Measurements from ENCODE around the gene WNT11. TPM values are rescaled to one million over a fixed set of nuclear protein-coding genes. Genes with fewer than 3 reads are reported as not detected.

The WNT11 gene
- total and polyA plus RNA-seq, 2 donors from 2014 or later = 0.80 to 2.2 TPM

DNA sequence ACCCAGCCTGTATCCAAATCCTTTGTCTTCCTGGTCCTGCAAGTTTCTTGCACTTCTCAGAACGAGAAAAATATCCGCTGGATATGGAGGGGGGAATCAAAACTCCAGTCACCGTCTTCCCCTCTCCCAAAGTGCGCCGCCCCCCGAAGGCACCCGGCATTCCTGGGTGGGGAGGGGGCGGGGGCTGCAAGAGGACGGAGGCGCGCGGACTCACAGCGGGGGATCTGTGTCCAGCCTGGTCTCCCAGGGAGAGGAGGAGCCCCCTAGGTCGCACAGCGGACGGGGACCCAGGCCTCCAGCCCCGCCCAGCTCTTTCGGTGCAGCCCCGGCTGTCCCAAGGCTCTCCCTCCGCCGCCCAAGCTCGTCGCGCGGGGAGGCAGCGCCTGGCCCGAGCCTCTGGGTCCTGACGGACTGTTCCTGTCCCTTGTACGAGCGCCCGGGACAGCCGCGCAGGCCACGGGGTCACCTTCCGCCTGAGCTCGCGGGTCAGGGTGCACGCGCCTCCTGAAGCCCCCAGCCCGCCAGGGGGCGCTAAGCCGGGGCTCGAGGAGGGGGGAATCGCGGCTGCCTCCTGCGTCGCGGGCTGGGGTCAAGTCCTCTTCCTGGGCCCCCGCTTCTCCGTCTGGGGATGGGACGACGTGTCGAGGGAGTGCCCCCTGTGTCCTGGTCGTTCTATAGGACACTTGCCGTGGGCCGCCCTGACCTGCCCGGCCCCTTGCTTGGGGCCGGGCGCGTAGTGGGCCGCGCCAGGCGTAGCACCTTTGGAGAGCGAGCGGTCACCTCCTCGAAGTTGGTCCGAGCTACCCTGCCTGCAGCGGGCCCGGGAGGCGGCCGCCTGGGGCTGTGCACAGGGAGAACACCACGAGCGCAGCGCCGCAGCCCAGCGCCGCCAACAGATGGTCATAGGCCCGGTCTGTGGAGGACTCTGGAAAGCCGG, 2.4 kb upstream of the WNT11 start:
- no peaks in the 10 kb centered on the region for H3K9me3 ChIP-seq (ENCODE audit: control insufficient read depth in 2 of 3, insufficient read depth in 1 of 3, low read length in 3 of 3)
- H3K27me3 ChIP-seq (ENCODE audit: control insufficient read depth, insufficient read depth, low read length) = peaks cover 6% of the 10 kb centered on the region
- peak overlapping the region; percentile 1 to 62 (median 51) for H3K4me3 ChIP-seq (ENCODE audit: low read length in 3 of 3)
- DNase-seq = peak; percentile 70 to 92 (median 87)
- no peak overlapping the region for H3K27ac ChIP-seq (ENCODE audit: low read depth in 2 of 2, low read length in 2 of 2)
- FAIRE-seq = no peak
- H3K9ac ChIP-seq (ENCODE audit: low read length in 3 of 3) = no peak overlapping the region
- peaks cover 0 to 20% (median 4%) of the 10 kb centered on the region in 3 donors for H3K4me1 ChIP-seq (ENCODE audit: control insufficient read depth in 2 of 3, insufficient read depth in 2 of 3, low read depth in 1 of 3, low read length in 3 of 3)
- TF ChIP-seq CTCF (IDR thresholded peaks at IDR 0.05; ENCODE audit: borderline replicate concordance, extremely low read depth, insufficient read depth) = peak; percentile 70
- no peaks in the 10 kb centered on the region for H3K36me3 ChIP-seq (ENCODE audit: control insufficient read depth in 2 of 3, insufficient read depth in 3 of 3, low read length in 3 of 3)
- intact Hi-C loops (cut with DNase I) = loop anchor here (10.0 kb wide), 1 partner anchor 106 kb away; no protein-coding TSS in a partner anchor

DNA sequence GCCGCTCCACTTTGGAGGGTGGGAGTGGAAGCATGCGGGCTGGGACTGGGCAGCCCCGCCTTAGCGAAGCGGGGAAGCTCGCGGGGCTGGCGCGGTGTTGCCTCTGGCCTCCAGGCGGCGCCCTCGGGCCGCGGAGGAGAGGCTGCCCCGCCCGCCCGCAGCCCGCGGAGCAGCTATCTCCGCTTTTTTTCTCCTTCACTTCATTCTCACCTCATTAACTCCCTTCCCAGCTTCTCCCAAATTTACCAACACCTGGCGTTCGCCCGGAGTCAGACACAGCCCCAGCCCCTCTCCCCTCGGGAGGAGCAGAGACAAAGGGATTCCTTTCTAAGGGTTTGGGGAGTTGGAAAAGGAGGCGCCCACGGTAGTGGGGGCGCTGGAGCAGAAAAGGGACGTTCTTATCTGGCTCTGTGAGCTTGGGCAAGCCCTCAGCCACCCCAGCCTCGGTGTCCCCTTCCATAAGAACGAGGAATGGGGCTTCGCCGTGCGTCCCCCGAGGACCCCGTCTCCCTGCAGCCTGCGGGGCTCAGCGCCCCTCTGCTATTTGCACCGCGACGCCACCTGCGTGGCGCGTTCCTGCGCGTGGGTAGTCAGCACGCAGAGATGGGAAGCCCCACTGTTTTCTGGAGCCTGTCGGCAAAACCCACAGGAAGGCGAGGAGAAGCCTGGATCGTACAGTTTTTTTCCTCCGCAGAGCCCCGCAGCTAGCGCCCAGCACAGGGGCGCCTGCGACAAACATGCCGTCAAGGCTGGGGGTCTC, 1.5 kb upstream of the WNT11 start:
- peak; percentile 91 for TF ChIP-seq CTCF (IDR thresholded peaks at IDR 0.05; ENCODE audit: borderline replicate concordance, extremely low read depth, insufficient read depth)
- no peaks in the 10 kb centered on the region for H3K36me3 ChIP-seq (ENCODE audit: control insufficient read depth in 2 of 3, insufficient read depth in 3 of 3, low read length in 3 of 3)
- intact Hi-C loops (cut with DNase I) = loop anchor here (10.0 kb wide), 1 partner anchor 107 kb away; no protein-coding TSS in a partner anchor
- H3K27ac ChIP-seq (ENCODE audit: low read depth in 2 of 2, low read length in 2 of 2) = no peak overlapping the region
- peaks cover 6% of the 10 kb centered on the region for H3K27me3 ChIP-seq (ENCODE audit: control insufficient read depth, insufficient read depth, low read length)
- H3K4me1 ChIP-seq (ENCODE audit: control insufficient read depth in 2 of 3, insufficient read depth in 2 of 3, low read depth in 1 of 3, low read length in 3 of 3) = peaks cover 0 to 20% (median 4%) of the 10 kb centered on the region in 3 donors
- DNase-seq = peak; percentile 79 to 92 (median 89)
- no peaks in the 10 kb centered on the region for H3K9me3 ChIP-seq (ENCODE audit: control insufficient read depth in 2 of 3, insufficient read depth in 1 of 3, low read length in 3 of 3)
- no peak for FAIRE-seq
- H3K4me3 ChIP-seq (ENCODE audit: low read length in 3 of 3) = peak overlapping the region; percentile 50 to 62 (median 55)
- H3K9ac ChIP-seq (ENCODE audit: low read length in 3 of 3) = peak overlapping the region in 2 of 3 donors; percentile 18 to 67

DNA sequence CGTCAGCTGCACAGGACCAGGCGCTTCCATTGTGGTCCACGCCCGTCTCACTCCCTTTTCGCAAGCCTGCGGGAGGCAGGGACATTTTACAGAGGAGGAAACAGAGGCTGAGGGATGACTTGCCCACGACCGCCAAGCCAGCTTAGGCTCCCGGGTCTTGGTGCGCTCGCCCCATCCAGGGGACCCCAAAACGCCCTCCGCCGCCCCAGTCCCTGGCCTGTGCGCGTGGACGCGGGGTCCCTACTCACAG, 300 bp downstream of the WNT11 start:
- no peaks in the 10 kb centered on the region for H3K9me3 ChIP-seq (ENCODE audit: control insufficient read depth in 2 of 3, insufficient read depth in 1 of 3, low read length in 3 of 3)
- H3K4me1 ChIP-seq (ENCODE audit: control insufficient read depth in 2 of 3, insufficient read depth in 2 of 3, low read depth in 1 of 3, low read length in 3 of 3) = peaks cover 0 to 20% (median 4%) of the 10 kb centered on the region in 3 donors
- peak overlapping the region in 1 of 3 donors; percentile 62 for H3K4me3 ChIP-seq (ENCODE audit: low read length in 3 of 3)
- DNase-seq (no peak), FAIRE-seq (no peak)
- no peak for TF ChIP-seq CTCF (IDR thresholded peaks at IDR 0.05; ENCODE audit: borderline replicate concordance, extremely low read depth, insufficient read depth)
- no peak overlapping the region for H3K27ac ChIP-seq (ENCODE audit: low read depth in 2 of 2, low read length in 2 of 2)
- intact Hi-C loops (cut with DNase I) = loop anchor here (10.0 kb wide), 1 partner anchor 109 kb away; no protein-coding TSS in a partner anchor
- no peak overlapping the region for H3K9ac ChIP-seq (ENCODE audit: low read length in 3 of 3)
- H3K36me3 ChIP-seq (ENCODE audit: control insufficient read depth in 2 of 3, insufficient read depth in 3 of 3, low read length in 3 of 3) = no peaks in the 10 kb centered on the region
- no peaks in the 10 kb centered on the region for H3K27me3 ChIP-seq (ENCODE audit: control insufficient read depth, insufficient read depth, low read length)
